H1 (cell line): ENCODE results near the gene MXD3. TPM values are rescaled to one million over a fixed set of nuclear protein-coding genes. Genes with fewer than 3 reads are reported as not detected.

ENCODE experiments used
- CTCF ChIA-PET: fragments of 300-600 bp; sonication (Branson Sonifier 250); formaldehyde crosslinking; loops from one replicate; lab custom pipeline; 2021; ENCODE audit not compliant: partially characterized antibody; lab: Charles Lee
- POLR2A ChIA-PET: fragments of 300-600 bp; sonication (Branson Sonifier 250); formaldehyde crosslinking; loops from one replicate; lab custom pipeline; 2021; ENCODE audit warnings: inconsistent platforms; ENCODE audit not compliant: partially characterized antibody; lab: Charles Lee
- DNase-seq, 2 experiments: peaks; one replicate each; pipeline versions ENCODE4 v3.0.0 to v3.0.0-alpha.2; 2010 to 2022; ENCODE audit warnings: low spot score in 2 of 2, low read depth in 1 of 2, mixed read lengths in 1 of 2
- FAIRE-seq: peaks from 2 replicates; lab custom pipeline; 2011; peaks lifted over from hg19 to GRCh38; lab: Jason Lieb, UNC
- H2AFZ ChIP-seq: 2 replicates; pipeline ENCODE4 v1.8.1; 2012; ENCODE audit warnings: low read length, inconsistent platforms
- H2AK5ac ChIP-seq: 2 replicates; pipeline ENCODE4 v1.6.1; 2013; ENCODE audit warnings: low read depth, low read length
- H2BK120ac ChIP-seq: replicated peaks from 2 replicates; pipeline ENCODE3; 2013; ENCODE audit warnings: low read depth, low read length, inconsistent platforms
- H2BK12ac ChIP-seq: 2 replicates; pipeline ENCODE4 v1.6.1; 2013; ENCODE audit warnings: low read depth, low read length
- H2BK15ac ChIP-seq: 2 replicates; pipeline ENCODE4 v1.6.1; 2013; ENCODE audit warnings: low read length
- H2BK20ac ChIP-seq: 2 replicates; pipeline ENCODE4 v1.6.1; 2013; ENCODE audit warnings: low read length
- H2BK5ac ChIP-seq: 2 replicates; pipeline ENCODE4 v1.6.1; 2013; ENCODE audit warnings: low read depth, low read length
- H3K14ac ChIP-seq: 2 replicates; pipeline ENCODE4 v1.6.1; 2013; ENCODE audit warnings: inconsistent platforms; ENCODE audit not compliant: insufficient read length
- H3K18ac ChIP-seq: 2 replicates; pipeline ENCODE4 v1.6.1; 2013; ENCODE audit warnings: low read length; ENCODE audit errors: extremely low read depth
- H3K23ac ChIP-seq: 2 replicates; pipeline ENCODE4 v1.6.1; 2013; ENCODE audit warnings: inconsistent platforms; ENCODE audit not compliant: insufficient read length
- H3K23me2 ChIP-seq: 2 replicates; pipeline ENCODE4 v1.6.1; 2013; ENCODE audit warnings: low read depth, low read length
- H3K27ac ChIP-seq: 2 replicates; pipeline ENCODE4 v1.6.1; 2011; ENCODE audit warnings: low read depth, low read length, inconsistent platforms
- H3K27me3 ChIP-seq, 4 experiments: replicated peaks in 1 of 4; 1 replicate in 1 of 4; 2 replicates in 3 of 4; pipeline versions ENCODE4 v1.6.1 to v1.8.1; 2011 to 2013; ENCODE audit warnings: low read length in 3 of 4, mild to moderate bottlenecking in 3 of 4, inconsistent platforms in 2 of 4, mixed read lengths in 2 of 4, moderate library complexity in 1 of 4; ENCODE audit not compliant: control insufficient read depth in 3 of 4, insufficient read depth in 3 of 4; ENCODE audit errors: extremely low read depth in 1 of 4
- H3K36me3 ChIP-seq, 4 experiments: 2 replicates each; pipeline versions ENCODE4 v1.6.1 to v1.8.1; 2011 to 2013; ENCODE audit warnings: mild to moderate bottlenecking in 4 of 4, low read length in 3 of 4, moderate library complexity in 2 of 4, control low read depth in 1 of 4, inconsistent platforms in 1 of 4; ENCODE audit not compliant: insufficient read depth in 4 of 4, control insufficient read depth in 2 of 4
- H3K4ac ChIP-seq: replicated peaks from 2 replicates; pipeline ENCODE3; 2013; ENCODE audit warnings: low read length, low read depth, mixed read lengths, inconsistent platforms; ENCODE audit not compliant: insufficient read length
- H3K4me1 ChIP-seq, 4 experiments: replicated peaks in 1 of 4; 1 replicate in 1 of 4; 2 replicates in 3 of 4; pipeline versions ENCODE4 v1.6.1 to v1.8.1; 2011 to 2013; ENCODE audit warnings: low read length in 3 of 4, inconsistent platforms in 2 of 4, mixed read lengths in 1 of 4; ENCODE audit not compliant: insufficient read depth in 4 of 4, control insufficient read depth in 3 of 4
- H3K4me2 ChIP-seq, 2 experiments: 2 replicates each; pipeline versions ENCODE4 v1.6.1 to v1.8.1; 2011 to 2013; ENCODE audit warnings: low read depth in 2 of 2, low read length in 2 of 2, control low read depth in 1 of 2, inconsistent platforms in 1 of 2, mild to moderate bottlenecking in 1 of 2; ENCODE audit not compliant: insufficient read depth in 1 of 2
- H3K4me3 ChIP-seq, 4 experiments: fragments of 200-600, 300-600 bp in 1 of 4; sonication (generic), shearing (Covaris generic), sonication (Bioruptor Twin) in 1 of 4; 2 replicates each; pipeline versions ENCODE4 v1.5.1 to v1.8.1; 2011 to 2016; ENCODE audit warnings: low read length in 4 of 4, low read depth in 3 of 4, control low read depth in 2 of 4, inconsistent platforms in 2 of 4, mild to moderate bottlenecking in 2 of 4, mixed read lengths in 1 of 4, moderate library complexity in 1 of 4; ENCODE audit not compliant: insufficient read depth in 2 of 4; ENCODE audit errors: extremely low read depth in 1 of 4
- H3K56ac ChIP-seq: replicated peaks from 2 replicates; pipeline ENCODE3; 2013; ENCODE audit warnings: low read depth, mild to moderate bottlenecking, mixed read lengths, low read length, inconsistent platforms; ENCODE audit not compliant: insufficient read length
- H3K79me1 ChIP-seq: 2 replicates; pipeline ENCODE4 v1.6.1; 2013; ENCODE audit warnings: low read depth, low read length, control low read depth
- H3K79me2 ChIP-seq, 2 experiments: 2 replicates each; pipeline versions ENCODE4 v1.6.1 to v1.8.1; 2012 to 2013; ENCODE audit warnings: low read length in 2 of 2, mild to moderate bottlenecking in 2 of 2, inconsistent platforms in 1 of 2; ENCODE audit not compliant: insufficient read depth in 2 of 2, control insufficient read depth in 1 of 2
- H3K9ac ChIP-seq, 4 experiments: replicated peaks in 1 of 4; 1 replicate in 1 of 4; 2 replicates in 3 of 4; pipeline versions ENCODE4 v1.6.1 to v1.8.1; 2011 to 2013; ENCODE audit warnings: low read depth in 3 of 4, low read length in 3 of 4, control low read depth in 2 of 4, mild to moderate bottlenecking in 2 of 4, moderate library complexity in 2 of 4, inconsistent platforms in 1 of 4; ENCODE audit errors: extremely low read depth in 1 of 4
- H3K9me3 ChIP-seq, 2 experiments: 2 replicates each; pipeline versions ENCODE4 v1.6.1 to v1.8.1; 2012 to 2013; ENCODE audit warnings: mild to moderate bottlenecking in 2 of 2, moderate library complexity in 2 of 2, control low read depth in 1 of 2, inconsistent platforms in 1 of 2, low read depth in 1 of 2, low read length in 1 of 2, mixed read lengths in 1 of 2; ENCODE audit not compliant: insufficient read depth in 2 of 2
- H4K20me1 ChIP-seq, 2 experiments: replicated peaks in 1 of 2; 2 replicates each; pipeline versions ENCODE3 to v1.8.1; 2011 to 2013; ENCODE audit warnings: inconsistent platforms in 2 of 2, low read length in 2 of 2, mild to moderate bottlenecking in 1 of 2; ENCODE audit not compliant: insufficient read depth in 2 of 2, control insufficient read depth in 1 of 2
- H4K5ac ChIP-seq: 2 replicates; pipeline ENCODE4 v1.6.1; 2013; ENCODE audit warnings: low read length, low read depth, mixed read lengths, inconsistent platforms; ENCODE audit not compliant: insufficient read length
- H4K8ac ChIP-seq: 2 replicates; pipeline ENCODE4 v1.8.0; 2013; ENCODE audit warnings: mild to moderate bottlenecking, moderate library complexity, low read length, inconsistent platforms; ENCODE audit not compliant: insufficient read depth; ENCODE audit errors: extremely low read depth
- H4K91ac ChIP-seq: replicated peaks from 2 replicates; pipeline ENCODE3; 2013; ENCODE audit warnings: low read length, mixed read lengths, inconsistent platforms; ENCODE audit not compliant: insufficient read length
- ASH2L ChIP-seq: fragments of 200-600, 300-600 bp; sonication (generic); IDR thresholded peaks from one replicate; pipeline ENCODE4 v1.7.1; 2017; ENCODE audit warnings: low read length
- CBX8 ChIP-seq: fragments of 300-800, 300-1000 bp; sonication (generic); IDR thresholded peaks from 2 replicates; pipeline ENCODE4 v1.7.1; 2016; ENCODE audit warnings: low read depth, low read length, borderline replicate concordance
- CREB1 ChIP-seq: IDR thresholded peaks from 2 replicates; pipeline ENCODE4 v1.6.1; 2012; ENCODE audit warnings: inconsistent platforms
- GTF2F1 ChIP-seq: IDR thresholded peaks from 2 replicates; pipeline ENCODE4 v1.6.1; 2012; ENCODE audit warnings: low read depth, low read length, improper control_type of control experiment, borderline replicate concordance
- JUND ChIP-seq: IDR thresholded peaks from 2 replicates; pipeline ENCODE4 v1.6.1; 2011; ENCODE audit warnings: mild to moderate bottlenecking, improper control_type of control experiment, low read length
- KDM4A ChIP-seq: IDR thresholded peaks from one replicate; pipeline ENCODE4 v1.7.1; 2012; ENCODE audit warnings: low read depth, mild to moderate bottlenecking, moderate library complexity, low read length, inconsistent platforms; ENCODE audit not compliant: severe bottlenecking
- POLR2AphosphoS5 ChIP-seq: IDR thresholded peaks from 2 replicates; pipeline ENCODE4 v1.6.1; 2011; ENCODE audit warnings: low read depth, low read length
- POU5F1 ChIP-seq: IDR thresholded peaks from 2 replicates; pipeline ENCODE4 v1.6.1; 2011; ENCODE audit warnings: low read depth, mild to moderate bottlenecking, low read length, moderate library complexity
- TAF1 ChIP-seq: IDR thresholded peaks from 2 replicates; pipeline ENCODE4 v1.6.1; 2011; ENCODE audit warnings: mild to moderate bottlenecking, low read depth, low read length
- WGBS, 2 experiments: shearing (Covaris generic) in 1 of 2; methylation state at CpG; one replicate each; pipeline versions ENCODE4 v1.1.6 to v1.1.7; 2013 to 2015; ENCODE audit warnings: low lambda C conversion rate in 2 of 2, mixed read lengths in 2 of 2, inconsistent platforms in 1 of 2, low coverage in 1 of 2, missing lambda C conversion rate in 1 of 2; ENCODE audit not compliant: insufficient replicate concordance in 2 of 2, insufficient coverage in 1 of 2, insufficient read length in 1 of 2; ENCODE audit errors: extremely low coverage in 1 of 2, missing lambda C conversion rate in 1 of 2; 5-methylcytosine and 5-hydroxymethylcytosine counted together
- polyA plus RNA-seq, 7 experiments: library from polyadenylated mRNA; depleted of rRNA in 3 of 7; stranded (reverse) in 5 of 7; unstranded in 2 of 7; fragments of >200 nt in 5 of 7; fragments of 200-250 nt in 2 of 7; gene quantifications; 1 replicate in 5 of 7; 2 replicates in 1 of 7; 4 replicates in 1 of 7; pipeline versions ENCODE4 v1.2.1 to v1.2.3, GENCODE V29; 2011 to 2013; ENCODE audit warnings: missing spikeins in 2 of 7, mixed read lengths in 2 of 7
- total RNA-seq: library from RNA; stranded (reverse); fragmentation: NEBNext Ultra II Directional; extraction: Animal tissue kit (Norgen Biotek cat#: 25700); gene quantifications from 2 replicates; pipeline ENCODE4 v1.2.1, GENCODE V29; 2021
- TF ChIP-seq, protein P1 (sequence below): IDR thresholded peaks from 2 replicates; pipeline ENCODE4 v1.6.1; 2012; ENCODE audit warnings: low read length, inconsistent platforms

MXD3 gene
- total and polyA plus RNA-seq, 2 of the 8 experiments (the other 6 are each of a cell fraction or from before 2014, with no cell fraction given) = 6.5 to 7.7 TPM

DNA sequence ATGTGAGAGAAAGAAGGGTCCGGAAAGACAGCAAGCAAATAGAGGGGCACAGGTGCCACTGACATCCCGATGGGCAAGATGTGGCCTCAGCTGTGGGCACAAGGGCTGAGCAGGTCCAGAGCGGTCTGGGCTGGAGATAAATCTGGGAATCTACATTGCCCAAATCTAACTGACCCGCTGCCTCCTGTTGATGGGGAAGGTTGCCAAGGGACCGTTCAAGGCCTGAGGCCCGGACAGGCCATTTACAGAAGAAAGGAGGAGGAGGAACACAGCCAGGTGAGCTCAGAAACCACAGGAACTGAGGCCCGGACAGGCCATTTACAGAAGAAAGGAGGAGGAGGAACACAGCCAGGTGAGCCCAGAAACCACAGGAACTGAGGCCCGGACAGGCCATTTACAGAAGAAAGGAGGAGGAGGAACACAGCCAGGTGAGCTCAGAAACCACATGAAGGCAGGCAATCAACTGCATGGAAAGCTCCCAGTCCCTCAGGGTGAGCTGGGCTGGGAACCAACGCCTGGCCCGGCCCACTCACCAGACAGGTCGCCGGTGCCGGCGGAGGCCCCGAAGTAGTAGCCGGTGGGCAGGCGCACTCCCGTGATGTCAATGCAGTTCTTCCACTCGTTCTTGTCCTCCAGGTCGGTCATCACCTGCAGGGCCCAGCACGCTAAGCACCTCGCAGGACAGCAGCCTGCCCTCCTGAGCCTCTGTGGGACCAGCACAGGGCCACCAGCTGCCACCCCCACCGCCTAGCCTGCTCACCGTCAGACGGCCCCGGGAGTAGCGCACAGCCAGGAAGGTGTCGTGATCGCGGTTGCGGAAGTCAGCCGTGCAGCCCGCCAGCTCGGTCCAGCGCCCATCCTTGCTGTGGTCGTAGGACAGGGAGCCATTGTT lies 25.2 kb upstream of the MXD3 start:
- Histone ChIP-seq H4K20me1 (peaks cover 0 to 15% of the 10 kb centered on the region in 2 experiments), H2BK120ac (no peak overlapping the region), H3K18ac (no peak overlapping the region; the same call in 1 of the 2 replicates), H2BK12ac (no peak overlapping the region), H3K4ac (no peak overlapping the region), H2BK5ac (peak overlapping the region; percentile 60), H3K9ac (no peak overlapping the region), H4K5ac (no peak overlapping the region), H3K23me2 (no peaks in the 10 kb centered on the region), H4K8ac (peak overlapping the region; percentile 68; the same call in 1 of the 2 replicates), H3K56ac (no peak overlapping the region), H3K14ac (no peak overlapping the region), H3K4me1 (peaks cover 0 to 5% (median 3%) of the 10 kb centered on the region in 4 experiments; a peak in 4 of 7 replicates), H2BK20ac (no peak overlapping the region), H3K79me2 (peaks cover 3 to 14% of the 10 kb centered on the region in 2 experiments; a peak in 2 of 4 replicates), H3K27me3 (no peaks in the 10 kb centered on the region), H2AFZ (no peak overlapping the region), H3K27ac (peak overlapping the region; percentile 64; the same call in 1 of the 2 replicates), H3K36me3 (peaks cover 22 to 33% (median 30%) of the 10 kb centered on the region in 4 experiments), H3K79me1 (peaks cover 9% of the 10 kb centered on the region), H3K23ac (no peak overlapping the region), H3K4me3 (no peak overlapping the region), H4K91ac (no peak overlapping the region), H3K9me3 (no peaks in the 10 kb centered on the region), H3K4me2 (no peak overlapping the region; a peak in 1 of 4 replicates), H2AK5ac (no peak overlapping the region), H2BK15ac (no peak overlapping the region)
- CTCF ChIA-PET = interaction anchor here (0.7 to 10.3 kb wide), 12 partner anchors 9 to 90 kb away, joined by 3 to 100 read pairs (median 6); partner anchors contain the start of gene LMAN2
- DNase-seq = no peak
- no peak for FAIRE-seq
- POLR2A ChIA-PET = interaction anchor here (0.6 to 2.0 kb wide), 7 partner anchors 9 to 1283 kb away, joined by 3 to 7 read pairs (median 5); partner anchors contain the start of gene LMAN2
- WGBS, 2 experiments = 90% methylated on average over 36 of the region's 36 CpGs; no CpG with 5 or more reads in 1 of the 2 experiments
- TF ChIP-seq, protein P1, sequence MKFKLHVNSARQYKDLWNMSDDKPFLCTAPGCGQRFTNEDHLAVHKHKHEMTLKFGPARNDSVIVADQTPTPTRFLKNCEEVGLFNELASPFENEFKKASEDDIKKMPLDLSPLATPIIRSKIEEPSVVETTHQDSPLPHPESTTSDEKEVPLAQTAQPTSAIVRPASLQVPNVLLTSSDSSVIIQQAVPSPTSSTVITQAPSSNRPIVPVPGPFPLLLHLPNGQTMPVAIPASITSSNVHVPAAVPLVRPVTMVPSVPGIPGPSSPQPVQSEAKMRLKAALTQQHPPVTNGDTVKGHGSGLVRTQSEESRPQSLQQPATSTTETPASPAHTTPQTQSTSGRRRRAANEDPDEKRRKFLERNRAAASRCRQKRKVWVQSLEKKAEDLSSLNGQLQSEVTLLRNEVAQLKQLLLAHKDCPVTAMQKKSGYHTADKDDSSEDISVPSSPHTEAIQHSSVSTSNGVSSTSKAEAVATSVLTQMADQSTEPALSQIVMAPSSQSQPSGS = no peak
- TF ChIP-seq KDM4A = no peak
- no peak for TF ChIP-seq JUND
- TF ChIP-seq POU5F1 = no peak
- no peak for TF ChIP-seq CBX8
- TF ChIP-seq CREB1 = no peak
- no peak for TF ChIP-seq GTF2F1
- no peak for TF ChIP-seq ASH2L
- no peak for TF ChIP-seq TAF1
- TF ChIP-seq POLR2AphosphoS5 = no peak
